ENCODE results near the gene ZNF584. TPM values are rescaled to one million over a fixed set of nuclear protein-coding genes. Genes with fewer than 3 reads are reported as not detected.

Gene ZNF584
- total and polyA plus RNA-seq, 2 donors (not counting 3 experiments of a cell fraction or from before 2014, with no cell fraction given): 5.9 to 12.4 TPM

GRCh38 chr19:58396691-58397532 is 11.5 kb upstream of the ZNF584 start:
- no peaks in the 10 kb centered on the region for H3K9me3 ChIP-seq (replicated peaks; ENCODE audit: control insufficient read depth, insufficient read depth, low read length)
- no peaks in the 10 kb centered on the region for H4K20me1 ChIP-seq (replicated peaks; ENCODE audit: control insufficient read depth, extremely low read depth, insufficient read depth, low read length)
- peaks cover 6 to 21% of the 10 kb centered on the region in 2 experiments for H3K36me3 ChIP-seq (ENCODE audit: control insufficient read depth in 2 of 2, extremely low read depth in 1 of 2, insufficient read depth in 2 of 2, low read length in 2 of 2)
- TF ChIP-seq EZH2 (IDR thresholded peaks at IDR 0.05; ENCODE audit: borderline replicate concordance, low read depth, low read length, severe bottlenecking): no peak
- no peak for TF ChIP-seq CTCF (IDR thresholded peaks at IDR 0.05; ENCODE audit: extremely low read depth in 1 of 2, insufficient read depth in 1 of 2, low read depth in 1 of 2, low read length in 2 of 2)
- TF ChIP-seq JUN (IDR thresholded peaks at IDR 0.05; ENCODE audit: borderline replicate concordance, insufficient read depth, insufficient read length, low read depth): no peak
- no peak for TF ChIP-seq MYC (IDR thresholded peaks at IDR 0.05; ENCODE audit: low read depth, low read length)
- no peak for TF ChIP-seq GATA2 (IDR thresholded peaks at IDR 0.05; ENCODE audit: insufficient read depth, insufficient read length, low read depth, low read length)
- no peak for TF ChIP-seq POLR2A (IDR thresholded peaks at IDR 0.05; ENCODE audit: low read depth, low read length)
- no peak for TF ChIP-seq POLR2AphosphoS5 (IDR thresholded peaks at IDR 0.05; ENCODE audit: insufficient read depth, low read depth, low read length)
- TF ChIP-seq FOS (IDR thresholded peaks at IDR 0.05; ENCODE audit: borderline replicate concordance, insufficient read depth, low read length): no peak
- no peak for TF ChIP-seq MAX (IDR thresholded peaks at IDR 0.05; ENCODE audit: insufficient read depth, insufficient read length)
- no TSS peak for BruUV-seq (replicated peaks)
- no peak overlapping the region for H3K4me3 ChIP-seq (replicated peaks in 1 of 3; ENCODE audit: insufficient read depth in 1 of 3, low read depth in 1 of 3, low read length in 3 of 3)
- no peak overlapping the region for H3K27ac ChIP-seq (ENCODE audit: insufficient read depth, low read depth, low read length)
- intact Hi-C loops (cut with micrococcal nuclease): no loop called here
- ChIA-PET CTCF (no interaction called here), POLR2A (no interaction called here)
- DNase-seq (ENCODE audit: low read depth, low spot score): no peak
- H3K79me2 ChIP-seq (ENCODE audit: control insufficient read depth, insufficient read depth, low read length): peaks cover 3% of the 10 kb centered on the region
- H3K4me2 ChIP-seq (ENCODE audit: insufficient read depth, low read length): no peak overlapping the region
- no peaks in the 10 kb centered on the region for H3K9me1 ChIP-seq (replicated peaks; ENCODE audit: control insufficient read depth, extremely low read depth, insufficient read depth, low read length)
- dilution Hi-C loops (cut with MboI; ENCODE audit: extremely low pct_ligation_motif_present, low sequenced_read_pairs): no loop called here
- FAIRE-seq: no peak
- H3K27me3 ChIP-seq (ENCODE audit: control insufficient read depth in 2 of 2, insufficient read depth in 2 of 2, low read length in 2 of 2): no peaks in the 10 kb centered on the region
- no peak overlapping the region for H3K9ac ChIP-seq (replicated peaks; ENCODE audit: extremely low read depth, insufficient read depth, low read length)
- H2AFZ ChIP-seq (ENCODE audit: low read depth, low read length): no peak overlapping the region
- H3K4me1 ChIP-seq (ENCODE audit: control insufficient read depth, extremely low read depth, insufficient read depth, low read length): peaks cover 8% of the 10 kb centered on the region

Measured in endothelial cell of umbilical vein (primary cell).